Stimulated activated CD4-positive, alpha-beta T cell treated with anti-CD3 and anti-CD28 coated beads, Interleukin-1b, Interleukin-23, amount 100 ng/mL, for 24 hours (primary cell): Measurements from ENCODE around the gene ROBO1.
"Not testable (repeated sequence)": the region's sequence is repeated elsewhere in the genome, so short reads cannot be mapped to it uniquely, and the experiment has no call there.

Experiments
- DNase-seq, 4 experiments: peaks; one replicate each; pipeline ENCODE4 v3.0.0-alpha.2; 2020; ENCODE audit warnings: low read depth in 4 of 4, low spot score in 1 of 4

ROBO1 gene

GRCh38 chr3:78721771-78722543, 1045.8 kb downstream of the ROBO1 start:
- DNase-seq: no peak

- DNase-seq: no peak
These were observed 1049.1 kb downstream of the ROBO1 start for GRCh38 chr3:78718707-78719106.

GRCh38 chr3:78717041-78717440, 1050.8 kb downstream of the ROBO1 start:
- no peak for DNase-seq

GRCh38 chr3:78712941-78713340, 1054.9 kb downstream of the ROBO1 start:
- DNase-seq: no peak

- DNase-seq: no peak
These were observed 1055.5 kb downstream of the ROBO1 start for GRCh38 chr3:78712270-78712669.

- no peak for DNase-seq
These were observed 1059.2 kb downstream of the ROBO1 start for GRCh38 chr3:78708565-78709073.

- DNase-seq: no peak
These were observed 1060.2 kb downstream of the ROBO1 start for GRCh38 chr3:78707609-78708008.

GRCh38 chr3:78706906-78707523, 1060.8 kb downstream of the ROBO1 start:
- no peak for DNase-seq

GRCh38 chr3:78703944-78704343, 1063.9 kb downstream of the ROBO1 start:
- no peak for DNase-seq

GRCh38 chr3:78701537-78701936, 1066.3 kb downstream of the ROBO1 start:
- no peak for DNase-seq

GRCh38 chr3:78698431-78698830, 1069.4 kb downstream of the ROBO1 start:
- no peak for DNase-seq

- DNase-seq: no peak
These were observed 1070.4 kb downstream of the ROBO1 start for GRCh38 chr3:78697426-78697825.

- DNase-seq: no peak
These were observed 1077.0 kb downstream of the ROBO1 start for GRCh38 chr3:78690766-78691165.

GRCh38 chr3:78689378-78689777, 1078.4 kb downstream of the ROBO1 start:
- no peak for DNase-seq

- no peak for DNase-seq
These were observed 1080.3 kb downstream of the ROBO1 start for GRCh38 chr3:78687520-78687919.

GRCh38 chr3:78683284-78683683, 1084.5 kb downstream of the ROBO1 start:
- DNase-seq: no peak

GRCh38 chr3:78675119-78675805, 1092.5 kb downstream of the ROBO1 start:
- not testable (repeated sequence) for DNase-seq

- no peak for DNase-seq
These were observed 1097.1 kb downstream of the ROBO1 start for GRCh38 chr3:78670746-78671145.

- DNase-seq: no peak
These were observed 1097.7 kb downstream of the ROBO1 start for GRCh38 chr3:78670094-78670493.

GRCh38 chr3:78668302-78668701, 1099.5 kb downstream of the ROBO1 start:
- no peak for DNase-seq

GRCh38 chr3:78666470-78666800, 1101.4 kb downstream of the ROBO1 start:
- no peak for DNase-seq
